ENCODE results near the gene DDX31.

DNA sequence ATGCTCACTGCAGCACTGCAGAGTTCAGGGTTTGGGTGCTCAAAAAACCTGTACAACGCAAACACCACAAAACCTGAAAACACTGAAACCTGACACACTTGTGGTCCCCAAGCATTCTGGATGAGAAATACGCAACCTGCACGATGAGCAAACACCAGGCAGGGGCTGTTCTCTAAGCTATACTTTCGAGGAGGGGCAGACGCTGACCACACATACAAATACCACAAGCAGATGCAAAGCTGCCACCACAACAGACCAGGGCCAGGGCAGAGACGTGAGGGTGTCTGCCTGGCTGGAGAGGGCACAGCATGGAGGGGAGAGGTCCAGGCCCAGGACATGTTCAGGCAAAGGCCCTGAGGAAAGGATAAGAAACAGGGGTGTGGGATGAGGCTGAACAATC is 64.4 kb downstream of the DDX31 start:
- TF ChIP-seq, protein P1, sequence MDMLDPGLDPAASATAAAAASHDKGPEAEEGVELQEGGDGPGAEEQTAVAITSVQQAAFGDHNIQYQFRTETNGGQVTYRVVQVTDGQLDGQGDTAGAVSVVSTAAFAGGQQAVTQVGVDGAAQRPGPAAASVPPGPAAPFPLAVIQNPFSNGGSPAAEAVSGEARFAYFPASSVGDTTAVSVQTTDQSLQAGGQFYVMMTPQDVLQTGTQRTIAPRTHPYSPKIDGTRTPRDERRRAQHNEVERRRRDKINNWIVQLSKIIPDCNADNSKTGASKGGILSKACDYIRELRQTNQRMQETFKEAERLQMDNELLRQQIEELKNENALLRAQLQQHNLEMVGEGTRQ (CRISPR knock-in tag; IDR thresholded peaks at IDR 0.05), result no peak
- TF ChIP-seq, protein P2, sequence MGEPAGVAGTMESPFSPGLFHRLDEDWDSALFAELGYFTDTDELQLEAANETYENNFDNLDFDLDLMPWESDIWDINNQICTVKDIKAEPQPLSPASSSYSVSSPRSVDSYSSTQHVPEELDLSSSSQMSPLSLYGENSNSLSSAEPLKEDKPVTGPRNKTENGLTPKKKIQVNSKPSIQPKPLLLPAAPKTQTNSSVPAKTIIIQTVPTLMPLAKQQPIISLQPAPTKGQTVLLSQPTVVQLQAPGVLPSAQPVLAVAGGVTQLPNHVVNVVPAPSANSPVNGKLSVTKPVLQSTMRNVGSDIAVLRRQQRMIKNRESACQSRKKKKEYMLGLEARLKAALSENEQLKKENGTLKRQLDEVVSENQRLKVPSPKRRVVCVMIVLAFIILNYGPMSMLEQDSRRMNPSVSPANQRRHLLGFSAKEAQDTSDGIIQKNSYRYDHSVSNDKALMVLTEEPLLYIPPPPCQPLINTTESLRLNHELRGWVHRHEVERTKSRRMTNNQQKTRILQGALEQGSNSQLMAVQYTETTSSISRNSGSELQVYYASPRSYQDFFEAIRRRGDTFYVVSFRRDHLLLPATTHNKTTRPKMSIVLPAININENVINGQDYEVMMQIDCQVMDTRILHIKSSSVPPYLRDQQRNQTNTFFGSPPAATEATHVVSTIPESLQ (CRISPR knock-in tag; IDR thresholded peaks at IDR 0.05), result no peak

Data from WTC11 (cell line).